Putamen (tissue), 1 donor: ENCODE data around the gene RYR2.
"Not testable (repeated sequence)": the region's sequence is repeated elsewhere in the genome, so short reads cannot be mapped to it uniquely, and the experiment has no call there.

Experiments used
- DNase-seq: peaks from one replicate; pipeline ENCODE4 v3.0.0-alpha.2; 2016; ENCODE audit warnings: low spot score

The RYR2 gene

GRCh38 chr1:237353918-237354317 is 311.9 kb downstream of the RYR2 start:
- no peak for DNase-seq

GRCh38 chr1:237355022-237355421 is 313.0 kb downstream of the RYR2 start:
- no peak for DNase-seq

DNA sequence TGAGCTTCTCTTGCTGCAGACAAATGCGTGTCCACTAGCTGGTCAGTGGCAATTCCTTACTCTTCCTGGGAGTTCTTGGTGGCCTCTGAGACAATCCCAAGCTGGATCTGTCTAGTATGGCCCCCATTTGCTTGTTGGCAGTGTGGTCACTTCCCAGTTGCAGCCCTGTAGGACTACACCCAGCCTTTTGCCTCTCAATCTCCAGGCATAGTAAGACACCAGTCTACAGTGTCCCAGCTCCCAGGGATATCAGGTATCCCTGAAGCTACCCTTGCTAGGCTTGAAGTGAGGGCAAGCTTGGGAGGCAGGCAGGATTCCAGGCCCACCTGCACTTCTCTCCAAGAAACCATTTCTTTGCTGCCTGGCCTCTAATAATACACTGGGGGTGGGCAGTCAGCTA is 316.6 kb downstream of the RYR2 start:
- no peak for DNase-seq

DNA sequence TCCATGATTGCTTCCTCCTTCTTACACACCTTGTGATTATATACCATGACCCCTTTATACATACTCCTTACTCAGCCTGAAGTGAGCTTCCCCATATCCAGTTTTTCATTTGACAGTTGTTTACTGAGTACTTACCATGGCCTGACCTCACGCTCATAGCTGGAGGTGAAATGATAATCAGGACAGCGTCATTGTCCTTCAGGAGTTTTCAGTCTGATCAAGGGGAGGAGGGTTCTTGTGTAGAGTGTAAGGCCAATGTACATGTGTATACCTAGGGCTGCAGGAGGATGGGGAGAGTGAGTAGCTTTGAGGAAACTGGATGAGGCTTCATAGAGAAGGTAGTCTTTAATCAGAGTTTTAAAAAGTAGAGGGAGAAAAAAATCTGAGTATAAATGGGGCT is 325.8 kb downstream of the RYR2 start:
- no peak for DNase-seq

- not testable (repeated sequence) for DNase-seq
These were observed 329.5 kb downstream of the RYR2 start for GRCh38 chr1:237371477-237371876.

DNA sequence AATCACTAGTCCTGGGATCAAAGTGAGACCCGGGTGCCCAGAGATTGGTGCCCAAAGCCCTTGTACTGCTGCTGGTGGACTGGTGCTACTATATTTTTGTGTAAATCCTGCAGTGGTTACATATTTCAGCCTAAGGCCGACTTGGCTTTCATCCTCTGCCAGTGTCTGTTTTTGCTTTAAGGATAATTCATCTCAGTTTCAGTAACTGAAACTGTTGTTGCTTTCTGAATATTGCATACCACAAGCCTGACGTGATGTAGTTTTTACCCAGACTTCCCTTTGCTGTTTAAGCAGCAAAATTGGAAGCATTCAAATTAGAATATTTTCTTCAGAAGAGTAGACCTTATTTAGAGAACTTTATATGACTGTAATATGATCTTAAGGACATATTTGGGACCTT is 341.8 kb downstream of the RYR2 start:
- no peak for DNase-seq

DNA sequence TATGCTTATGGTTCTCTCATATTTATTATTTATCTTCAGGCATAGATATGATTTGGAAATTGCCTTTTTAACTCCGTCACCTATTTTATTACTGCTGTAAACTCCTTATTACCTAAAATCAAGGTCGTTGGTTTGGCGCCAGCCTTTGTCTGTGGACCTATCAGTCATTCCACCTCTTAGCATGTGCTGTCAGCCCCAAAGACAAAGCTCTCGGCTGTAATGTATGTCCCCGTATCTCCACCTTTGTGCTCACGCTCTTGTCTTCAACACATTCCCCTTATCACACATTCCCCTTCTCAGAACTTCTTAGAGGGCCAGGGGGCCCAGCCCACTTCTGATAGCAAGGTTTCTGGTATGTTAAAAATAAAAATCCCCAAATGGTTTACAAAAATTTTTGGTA is 342.2 kb downstream of the RYR2 start:
- DNase-seq, result no peak

- DNase-seq, result no peak
These were observed 344.6 kb downstream of the RYR2 start for GRCh38 chr1:237386362-237387143.

DNA sequence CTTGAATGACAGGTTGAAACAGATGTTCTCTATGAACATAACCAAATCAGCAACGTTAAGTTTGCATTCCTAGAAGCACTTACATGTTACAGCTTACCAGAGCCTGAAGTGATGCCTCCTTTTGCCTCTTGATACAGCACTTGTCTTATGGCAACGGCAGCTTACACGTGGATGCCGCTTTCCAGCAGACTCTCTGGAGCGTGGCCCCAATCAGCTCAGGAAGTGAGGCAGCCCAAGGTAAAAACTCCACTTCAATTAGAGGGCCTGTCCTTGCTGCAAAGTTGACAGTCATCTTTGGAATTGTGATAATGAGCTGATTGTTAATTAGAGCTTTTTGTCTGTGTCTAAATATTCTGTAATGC is 345.1 kb downstream of the RYR2 start:
- DNase-seq, result no peak

GRCh38 chr1:237390823-237391222 is 348.8 kb downstream of the RYR2 start:
- DNase-seq, result no peak

GRCh38 chr1:237393632-237394031 is 351.6 kb downstream of the RYR2 start:
- no peak for DNase-seq

GRCh38 chr1:237394281-237394680 is 352.3 kb downstream of the RYR2 start:
- DNase-seq, result peak; percentile 28

DNA sequence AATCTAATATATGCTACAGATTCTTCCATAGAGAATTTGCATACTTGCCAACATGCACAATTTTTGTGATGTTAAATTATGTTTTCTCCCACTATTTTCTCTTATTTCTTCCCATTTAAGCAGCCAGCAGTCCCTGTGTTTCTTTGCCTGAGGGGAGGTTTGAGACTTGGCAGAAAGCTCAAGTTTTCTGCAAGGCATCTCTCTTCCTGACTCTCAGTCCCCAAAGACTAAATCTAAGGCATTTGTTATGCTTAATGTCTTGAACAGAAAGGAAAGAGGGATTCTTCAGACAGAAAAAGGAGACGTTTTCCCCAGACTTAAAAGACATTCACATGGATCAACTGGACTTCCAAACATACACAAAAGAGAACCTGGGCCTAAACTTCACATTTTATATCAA is 354.4 kb downstream of the RYR2 start:
- no peak for DNase-seq

DNA sequence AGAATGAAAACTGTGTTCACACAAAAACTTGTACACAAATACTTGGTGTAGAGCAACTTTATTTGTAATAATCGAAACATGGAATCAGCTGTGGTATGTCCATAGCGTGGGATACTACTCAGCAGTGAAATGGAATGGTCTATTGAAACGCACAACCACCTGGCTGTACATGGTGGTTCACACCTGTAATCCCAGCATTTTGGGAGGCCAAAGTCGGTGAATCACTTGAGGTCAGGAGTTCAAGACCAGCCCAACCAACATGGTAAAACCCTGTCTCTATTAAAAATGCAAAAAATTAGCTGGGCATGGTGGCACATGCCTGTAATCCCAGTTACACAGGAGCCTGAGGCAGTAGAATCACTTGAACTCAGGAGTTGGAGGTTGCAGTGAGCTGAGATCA is 356.8 kb downstream of the RYR2 start:
- DNase-seq, result no peak

DNA sequence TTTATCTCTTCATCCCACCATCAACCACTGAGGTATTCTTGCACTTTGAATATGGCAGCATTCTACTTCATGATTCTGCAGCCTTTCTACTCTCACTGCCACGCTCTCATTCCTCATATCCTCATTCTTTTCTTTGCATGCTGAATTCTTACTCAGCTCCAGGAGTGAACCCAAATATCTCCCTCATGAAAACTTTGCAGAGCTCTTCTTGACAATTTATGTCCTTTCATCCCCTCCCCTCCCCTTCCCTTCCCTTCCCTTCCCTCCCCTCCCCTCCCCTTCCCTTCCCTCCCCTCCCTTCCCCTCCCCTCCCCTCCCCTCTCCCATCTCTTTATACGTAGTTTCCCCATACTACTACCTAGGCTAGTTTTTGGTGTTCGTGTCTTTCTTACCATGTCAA is 363.9 kb downstream of the RYR2 start:
- DNase-seq, result no peak

GRCh38 chr1:237411621-237412020 is 369.6 kb downstream of the RYR2 start:
- no peak for DNase-seq

DNA sequence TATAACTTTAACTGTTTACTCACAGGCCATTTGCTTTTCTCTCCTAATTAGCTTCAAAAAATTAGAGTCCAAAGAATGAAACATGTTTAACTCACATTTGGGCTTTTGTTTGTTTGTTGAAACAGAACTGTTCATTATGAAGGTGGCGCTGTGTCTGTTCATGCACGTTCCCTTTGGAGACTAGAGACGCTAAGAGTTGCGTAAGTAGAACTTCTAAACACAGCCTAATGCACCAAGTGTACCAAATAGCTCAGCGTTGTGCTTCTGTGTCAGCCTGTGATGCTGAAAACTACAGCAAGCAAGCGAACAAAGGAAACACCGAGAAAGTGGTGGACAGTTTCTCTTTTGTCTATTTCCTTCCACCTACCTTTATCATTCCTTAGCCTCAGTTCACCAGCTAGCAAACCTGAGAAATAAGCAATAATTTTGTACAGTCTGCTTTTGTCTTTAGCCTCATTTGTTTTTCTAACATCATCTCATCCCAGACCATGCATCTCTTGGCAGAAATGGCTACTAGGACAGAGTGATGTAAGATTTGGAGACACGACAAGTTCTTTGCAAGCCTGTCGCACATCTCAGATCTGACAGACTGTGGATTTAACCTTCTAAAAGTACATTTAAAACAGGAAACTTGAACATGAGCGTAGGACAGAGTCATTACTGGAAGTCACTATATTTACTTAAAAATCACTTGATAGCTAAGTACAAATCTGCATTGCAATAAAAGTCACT is 375.1 kb downstream of the RYR2 start:
- no peak for DNase-seq

DNA sequence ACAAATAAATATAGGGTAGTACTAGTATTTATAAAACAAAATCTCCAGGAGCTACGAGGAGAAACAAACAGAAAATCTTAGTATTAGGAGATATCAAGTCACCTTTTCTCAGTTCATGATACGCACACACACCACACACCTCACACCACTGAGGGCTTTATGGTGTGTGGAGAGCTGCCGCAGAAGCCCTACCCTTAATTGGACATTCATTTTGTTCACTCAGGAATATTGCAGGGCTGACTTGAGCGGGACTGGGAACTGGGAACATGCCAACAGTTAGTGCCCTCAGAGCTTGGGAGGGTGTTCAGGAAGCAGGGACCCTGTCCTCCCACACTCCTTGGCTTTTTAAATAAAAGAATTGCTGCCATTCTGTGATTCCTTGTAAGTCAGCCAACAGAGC is 386.8 kb downstream of the RYR2 start:
- no peak for DNase-seq

- DNase-seq, result no peak
These were observed 387.3 kb downstream of the RYR2 start for GRCh38 chr1:237429252-237429651.

DNA sequence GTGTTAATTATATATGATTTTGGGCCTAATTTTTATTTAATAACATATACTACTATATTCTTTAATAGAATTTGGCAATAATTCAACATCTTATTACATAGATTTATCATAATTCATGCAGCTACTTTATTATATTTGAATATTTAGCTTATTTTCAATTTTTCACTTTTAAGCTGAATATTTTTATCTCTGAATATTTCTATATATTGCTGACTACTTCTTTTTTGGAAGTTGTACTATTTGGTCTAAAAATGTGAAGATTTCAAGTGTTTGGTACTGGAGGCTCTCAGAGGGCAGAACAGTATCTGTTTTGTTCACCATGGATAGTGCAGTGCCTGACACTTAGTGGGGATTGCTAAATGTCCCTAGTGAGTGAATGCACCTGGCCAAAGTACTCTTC is 389.5 kb downstream of the RYR2 start:
- no peak for DNase-seq

GRCh38 chr1:237440346-237440745 is 398.4 kb downstream of the RYR2 start:
- DNase-seq, result no peak

DNA sequence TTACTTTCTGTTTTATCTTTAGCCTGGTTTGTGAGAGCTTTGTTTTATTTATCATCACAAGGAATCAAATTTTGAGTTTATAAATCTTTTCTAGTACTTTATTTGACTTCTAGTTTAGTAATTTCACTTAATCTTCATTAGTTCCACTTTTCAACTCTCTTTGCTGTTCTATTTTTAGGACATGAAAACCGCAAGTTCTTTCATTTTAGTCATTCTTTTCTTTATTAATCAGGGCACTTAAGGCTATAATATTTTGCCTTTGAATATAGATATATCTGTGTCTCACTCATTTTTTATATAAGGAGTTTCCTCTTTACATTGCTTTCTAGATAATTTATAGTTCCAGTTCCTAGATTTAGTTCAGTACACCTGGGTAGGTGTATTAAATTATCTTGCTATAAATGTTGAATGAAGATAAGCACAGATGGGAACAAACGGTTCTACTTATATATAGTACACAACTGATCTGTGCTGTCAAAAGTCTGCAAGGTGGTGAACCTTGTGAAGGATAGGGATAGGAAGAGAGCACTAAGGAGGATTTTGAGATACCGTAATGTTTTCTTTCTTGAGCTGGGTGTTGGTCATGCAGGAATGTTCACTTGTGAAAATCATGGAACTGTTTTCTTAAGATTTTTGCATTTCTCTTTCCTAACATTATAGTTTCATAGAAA is 402.3 kb downstream of the RYR2 start:
- DNase-seq, result peak; percentile 72

DNA sequence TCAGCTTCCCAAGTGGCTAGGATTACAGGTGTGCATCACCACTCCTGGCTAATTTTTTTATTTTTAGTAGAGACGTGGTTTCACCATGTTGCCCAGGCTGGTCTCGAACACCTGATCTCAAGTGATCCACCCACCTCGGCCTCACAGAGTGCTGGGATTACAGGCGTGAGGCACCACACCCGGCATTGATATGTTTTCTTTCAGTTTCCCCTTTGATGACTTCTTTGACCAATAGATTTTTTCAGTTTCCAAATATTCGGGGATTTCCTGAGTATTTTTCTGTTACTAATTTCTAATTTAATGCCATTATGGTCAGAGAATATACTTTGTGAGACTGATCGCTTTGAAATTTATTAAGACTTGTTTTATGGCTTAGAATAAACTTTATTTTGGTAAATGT is 406.1 kb downstream of the RYR2 start:
- DNase-seq, result no peak
